C4-2B (cell line): ENCODE measurements around the gene RGS7.

Experiments used
- ZFX ChIP-seq: fragments of 450-650 bp; IDR thresholded peaks from 2 replicates; pipeline ENCODE4 v1.6.1; 2017
- TF ChIP-seq, protein P1 (sequence below): fragments of 450-650 bp; conservative IDR thresholded peaks from 2 replicates; pipeline ENCODE4 v1.5.1; 2017; ENCODE audit warnings: mild to moderate bottlenecking

GRCh38 chr1:240906477-240906876 lies 450.5 kb downstream of the RGS7 start:
- TF ChIP-seq, protein P1, sequence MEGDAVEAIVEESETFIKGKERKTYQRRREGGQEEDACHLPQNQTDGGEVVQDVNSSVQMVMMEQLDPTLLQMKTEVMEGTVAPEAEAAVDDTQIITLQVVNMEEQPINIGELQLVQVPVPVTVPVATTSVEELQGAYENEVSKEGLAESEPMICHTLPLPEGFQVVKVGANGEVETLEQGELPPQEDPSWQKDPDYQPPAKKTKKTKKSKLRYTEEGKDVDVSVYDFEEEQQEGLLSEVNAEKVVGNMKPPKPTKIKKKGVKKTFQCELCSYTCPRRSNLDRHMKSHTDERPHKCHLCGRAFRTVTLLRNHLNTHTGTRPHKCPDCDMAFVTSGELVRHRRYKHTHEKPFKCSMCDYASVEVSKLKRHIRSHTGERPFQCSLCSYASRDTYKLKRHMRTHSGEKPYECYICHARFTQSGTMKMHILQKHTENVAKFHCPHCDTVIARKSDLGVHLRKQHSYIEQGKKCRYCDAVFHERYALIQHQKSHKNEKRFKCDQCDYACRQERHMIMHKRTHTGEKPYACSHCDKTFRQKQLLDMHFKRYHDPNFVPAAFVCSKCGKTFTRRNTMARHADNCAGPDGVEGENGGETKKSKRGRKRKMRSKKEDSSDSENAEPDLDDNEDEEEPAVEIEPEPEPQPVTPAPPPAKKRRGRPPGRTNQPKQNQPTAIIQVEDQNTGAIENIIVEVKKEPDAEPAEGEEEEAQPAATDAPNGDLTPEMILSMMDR, result no peak
- no peak for TF ChIP-seq ZFX
